ENCODE data around the gene MPPED1.

The MPPED1 gene

GRCh38 chr22:43521716-43522115 is 109.9 kb downstream of the MPPED1 start:
- no peak for DNase-seq (ENCODE audit: low spot score)

GRCh38 chr22:43526117-43526655 is 114.4 kb downstream of the MPPED1 start:
- DNase-seq (ENCODE audit: low spot score): no peak

GRCh38 chr22:43526946-43527345 is 115.1 kb downstream of the MPPED1 start:
- no peak for DNase-seq (ENCODE audit: low spot score)

- no peak for DNase-seq (ENCODE audit: low spot score)
Observed at GRCh38 chr22:43528601-43529360, 117.0 kb downstream of the MPPED1 start.

GRCh38 chr22:43529461-43529860 is 117.6 kb downstream of the MPPED1 start:
- DNase-seq (ENCODE audit: low spot score): no peak

- DNase-seq (ENCODE audit: low spot score): no peak
Observed at GRCh38 chr22:43529934-43530333, 118.1 kb downstream of the MPPED1 start.

GRCh38 chr22:43530349-43531201 is 118.8 kb downstream of the MPPED1 start:
- DNase-seq (ENCODE audit: low spot score): no peak

- no peak for DNase-seq (ENCODE audit: low spot score)
Observed at GRCh38 chr22:43531651-43532050, 119.8 kb downstream of the MPPED1 start.

GRCh38 chr22:43532301-43533155 is 120.7 kb downstream of the MPPED1 start:
- no peak for DNase-seq (ENCODE audit: low spot score)

GRCh38 chr22:43533156-43533530 is 121.3 kb downstream of the MPPED1 start:
- DNase-seq (ENCODE audit: low spot score): no peak

GRCh38 chr22:43533656-43534428 is 122.0 kb downstream of the MPPED1 start:
- no peak for DNase-seq (ENCODE audit: low spot score)

- DNase-seq (ENCODE audit: low spot score): no peak
Observed at GRCh38 chr22:43534916-43535315, 123.1 kb downstream of the MPPED1 start.

GRCh38 chr22:43535336-43535735 is 123.5 kb downstream of the MPPED1 start:
- no peak for DNase-seq (ENCODE audit: low spot score)

GRCh38 chr22:43535741-43536140 is 123.9 kb downstream of the MPPED1 start:
- DNase-seq (ENCODE audit: low spot score): no peak

- no peak for DNase-seq (ENCODE audit: low spot score)
Observed at GRCh38 chr22:43537019-43537585, 125.3 kb downstream of the MPPED1 start.

GRCh38 chr22:43539572-43540528 is 128.0 kb downstream of the MPPED1 start:
- no peak for DNase-seq (ENCODE audit: low spot score)

GRCh38 chr22:43540529-43540923 is 128.7 kb downstream of the MPPED1 start:
- no peak for DNase-seq (ENCODE audit: low spot score)

GRCh38 chr22:43541022-43541421 is 129.2 kb downstream of the MPPED1 start:
- no peak for DNase-seq (ENCODE audit: low spot score)

GRCh38 chr22:43541462-43542407 is 129.9 kb downstream of the MPPED1 start:
- no peak for DNase-seq (ENCODE audit: low spot score)
